SHP77 treated with DMSO at 0.1 percent for 48 hours (cell line): ENCODE results near the gene GPSM1.

Experiments
- DNase-seq: peaks from one replicate; lab custom pipeline; 2025; lab: John Stamatoyannopoulos, UW

The GPSM1 gene

DNA sequence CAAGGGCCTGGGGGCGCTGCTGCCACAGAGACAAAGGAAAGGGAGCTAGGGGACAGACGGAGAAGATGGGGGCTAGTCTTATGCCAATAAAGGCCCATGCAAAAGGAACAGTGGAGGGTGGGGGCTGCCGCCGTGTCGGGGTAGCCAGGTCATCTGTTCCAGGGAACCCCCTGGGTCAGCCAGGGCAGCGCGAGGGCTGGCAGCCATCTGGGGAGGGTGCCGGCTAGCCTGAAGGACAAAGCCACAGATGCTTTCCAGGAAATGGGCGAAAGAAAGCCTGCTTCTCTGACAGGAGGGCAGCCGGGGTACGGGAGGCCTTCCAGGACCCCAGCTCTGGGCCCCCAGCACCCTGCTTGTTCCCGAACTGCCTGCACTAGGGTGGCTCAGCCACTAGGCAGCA is 47.8 kb downstream of the GPSM1 start:
- no peak for DNase-seq

GRCh38 chr9:136376457-136376856 is 49.1 kb downstream of the GPSM1 start:
- no peak for DNase-seq

DNA sequence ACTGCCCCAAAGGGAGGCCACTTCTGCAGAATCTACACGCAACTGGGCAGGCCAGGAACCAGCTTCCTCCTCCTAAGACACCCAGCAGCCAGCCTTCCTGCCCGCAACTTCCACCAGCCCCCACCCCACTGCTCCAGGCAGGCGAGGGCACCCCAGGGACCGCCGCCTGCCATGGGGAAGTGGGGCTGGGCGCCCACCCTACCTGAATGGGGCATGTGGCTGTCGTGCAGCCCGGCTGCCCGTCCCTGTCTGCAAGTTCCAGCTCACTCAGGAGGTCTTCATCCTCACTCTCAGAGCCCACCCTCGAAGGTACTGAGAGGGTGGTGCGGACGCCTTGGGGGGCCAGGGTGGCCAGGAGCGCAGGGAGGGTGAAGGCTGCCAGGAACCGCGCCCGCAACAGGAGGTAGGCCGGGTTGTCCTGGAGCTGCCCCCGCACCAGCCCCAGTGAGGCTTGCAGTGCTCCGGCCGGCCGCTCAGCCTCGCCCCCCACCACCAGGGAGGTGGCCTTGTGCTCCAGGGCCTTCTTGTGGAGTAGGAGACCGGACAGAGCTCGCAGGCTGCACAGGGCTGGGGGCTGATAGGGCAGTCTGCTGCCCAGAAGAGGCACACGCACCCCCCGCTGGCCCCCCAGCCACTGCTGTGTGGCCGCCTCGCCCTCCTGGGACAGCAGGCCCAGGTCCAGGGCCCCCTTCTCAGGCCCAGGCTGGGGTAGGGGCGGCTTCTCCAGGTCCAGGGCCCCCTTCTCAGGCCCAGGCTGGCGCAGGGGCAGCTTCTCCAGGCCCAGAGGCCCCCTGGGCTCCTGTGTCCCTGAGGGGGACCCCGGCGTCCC is 50.2 kb downstream of the GPSM1 start:
- no peak for DNase-seq

GRCh38 chr9:136378170-136379002 is 51.0 kb downstream of the GPSM1 start:
- DNase-seq: no peak

DNA sequence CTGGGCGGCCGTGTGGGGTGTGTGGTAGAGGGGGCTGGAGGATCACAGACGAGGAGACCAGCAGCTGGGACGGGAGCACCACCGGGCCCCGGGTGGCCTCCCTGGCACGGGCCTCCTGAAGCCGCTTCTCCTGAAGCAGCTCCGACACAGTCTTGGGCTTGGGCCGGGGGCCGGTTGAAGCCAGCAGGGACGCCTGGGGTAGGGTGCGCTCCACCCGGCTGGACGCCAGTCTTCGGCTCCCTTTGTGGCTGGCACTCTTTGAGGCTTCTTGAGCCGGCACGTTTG is 51.6 kb downstream of the GPSM1 start:
- no peak for DNase-seq

- DNase-seq: no peak
These were observed 52.1 kb downstream of the GPSM1 start for GRCh38 chr9:136379401-136379800.

DNA sequence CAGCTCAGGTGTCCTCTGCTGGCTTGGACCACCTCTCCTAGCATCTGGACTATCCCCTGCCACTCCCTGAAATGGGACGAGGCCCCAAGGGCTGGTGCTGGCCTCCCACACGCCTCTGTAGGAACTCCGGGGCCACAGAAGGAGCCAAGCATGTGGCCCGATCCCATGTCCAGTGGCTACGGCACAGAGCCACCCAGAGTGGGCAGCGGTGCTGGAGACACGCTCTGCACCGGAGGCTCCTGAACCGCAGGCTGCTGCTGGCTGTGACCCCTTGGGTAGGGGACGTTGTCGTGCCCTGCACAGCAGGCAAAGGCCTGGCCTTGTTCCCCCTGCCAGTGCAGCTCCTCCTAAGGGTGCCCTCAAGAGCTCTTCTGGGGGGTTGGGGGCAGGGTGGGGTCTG is 52.6 kb downstream of the GPSM1 start:
- DNase-seq: no peak

- no peak for DNase-seq
These were observed 53.0 kb downstream of the GPSM1 start for GRCh38 chr9:136380381-136380780.

DNA sequence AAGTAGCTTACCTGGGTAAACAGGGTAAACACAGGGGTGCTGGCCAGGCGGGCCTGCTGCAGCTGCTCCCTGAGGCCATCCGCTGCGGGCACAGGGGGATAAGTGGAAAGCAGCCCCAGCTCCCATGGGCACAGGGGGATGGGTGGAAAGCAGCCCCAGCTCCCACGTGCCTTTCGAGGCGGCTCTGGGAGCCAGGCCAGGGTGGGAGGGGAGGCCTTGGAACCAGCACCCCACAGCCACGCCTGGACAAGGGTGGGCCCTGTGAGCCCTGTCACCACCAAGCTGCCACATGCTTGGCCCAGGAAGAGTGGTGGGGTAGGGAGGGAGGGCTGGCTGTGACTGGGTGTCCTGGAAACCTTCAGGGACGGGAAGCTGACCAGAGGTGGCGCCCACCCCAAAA is 54.0 kb downstream of the GPSM1 start:
- no peak for DNase-seq

DNA sequence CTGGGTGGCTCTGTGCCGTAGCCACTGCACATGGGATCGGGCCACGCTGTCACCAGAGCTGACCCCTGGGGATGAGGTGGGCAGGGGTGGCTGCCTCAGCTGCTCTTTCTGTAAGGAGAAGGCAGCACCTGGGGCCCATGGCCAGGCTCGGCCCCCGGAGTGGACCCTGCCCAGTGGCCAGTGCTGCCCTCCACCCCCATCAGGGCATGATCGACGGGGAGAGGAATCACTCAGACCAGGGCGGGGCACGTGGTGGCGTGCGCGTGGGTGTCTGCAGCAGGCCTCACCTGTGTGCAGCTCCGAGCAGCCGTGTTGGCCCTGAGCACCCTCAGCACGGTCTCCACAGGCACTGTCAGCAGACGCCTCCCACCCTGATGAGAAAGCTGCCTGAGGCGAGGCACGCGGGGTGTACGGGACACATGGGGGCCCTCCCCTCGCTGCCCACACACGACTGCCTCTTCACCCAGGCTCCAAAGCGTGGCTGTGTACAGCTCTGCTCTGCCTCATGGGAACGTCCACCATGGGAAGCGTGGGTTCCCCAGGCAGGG is 54.7 kb downstream of the GPSM1 start:
- DNase-seq: no peak

GRCh38 chr9:136383436-136383835 is 56.1 kb downstream of the GPSM1 start:
- no peak for DNase-seq

DNA sequence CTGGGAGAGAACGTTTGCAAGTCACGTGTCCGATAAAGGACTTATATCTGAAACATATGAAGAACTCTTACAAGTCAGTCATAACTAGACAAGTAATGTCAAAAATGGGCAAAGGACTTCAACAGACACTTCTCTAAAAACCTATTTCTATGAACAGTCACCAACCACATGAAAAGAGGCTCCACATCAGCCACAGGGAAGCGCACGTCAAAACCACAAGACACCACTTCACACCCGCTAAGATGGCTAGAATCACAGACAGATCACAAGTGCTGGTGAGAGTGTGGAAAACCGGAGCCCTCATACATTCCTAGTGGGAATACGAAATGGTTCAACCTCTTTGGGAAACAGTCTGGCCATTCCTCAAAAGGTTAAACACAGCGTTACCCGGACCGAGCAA is 57.7 kb downstream of the GPSM1 start:
- no peak for DNase-seq

DNA sequence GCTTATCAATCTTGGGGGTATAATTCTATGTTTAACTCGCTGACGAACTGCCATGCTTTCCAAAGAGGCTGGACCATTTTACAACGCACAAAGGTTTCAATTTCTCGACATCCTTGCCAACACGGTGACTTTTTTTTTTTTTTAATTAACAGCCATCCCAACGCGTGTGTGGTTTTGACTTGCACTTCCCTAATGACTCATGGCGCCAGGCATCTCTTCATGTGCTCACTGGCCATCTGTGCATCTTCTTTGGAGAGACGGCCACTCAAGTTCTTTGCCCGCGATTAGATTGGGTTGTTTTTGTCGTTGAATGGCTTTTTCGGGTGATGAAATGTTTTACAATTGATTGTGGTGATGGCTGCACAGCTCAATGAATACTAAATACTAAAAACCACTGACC is 58.7 kb downstream of the GPSM1 start:
- DNase-seq: no peak

DNA sequence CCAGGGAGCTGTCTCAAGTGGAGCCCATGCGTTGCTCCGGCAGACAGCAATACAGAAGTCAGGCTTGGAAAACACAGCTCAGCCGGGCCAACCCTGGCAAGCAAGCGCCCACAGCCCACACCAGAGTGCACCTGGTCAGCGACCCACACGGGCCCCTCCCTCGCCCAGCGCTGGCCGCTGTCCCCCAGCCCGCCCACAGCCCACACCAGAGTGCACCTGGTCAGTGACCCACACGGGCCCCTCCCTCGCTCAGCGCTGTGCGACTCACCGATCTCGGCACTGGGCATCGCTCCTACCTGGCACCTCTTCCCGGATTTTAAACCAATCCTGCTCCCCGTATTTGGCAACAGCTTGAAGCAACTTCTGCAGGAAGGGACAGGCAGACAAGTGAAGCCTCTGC is 59.9 kb downstream of the GPSM1 start:
- no peak for DNase-seq

DNA sequence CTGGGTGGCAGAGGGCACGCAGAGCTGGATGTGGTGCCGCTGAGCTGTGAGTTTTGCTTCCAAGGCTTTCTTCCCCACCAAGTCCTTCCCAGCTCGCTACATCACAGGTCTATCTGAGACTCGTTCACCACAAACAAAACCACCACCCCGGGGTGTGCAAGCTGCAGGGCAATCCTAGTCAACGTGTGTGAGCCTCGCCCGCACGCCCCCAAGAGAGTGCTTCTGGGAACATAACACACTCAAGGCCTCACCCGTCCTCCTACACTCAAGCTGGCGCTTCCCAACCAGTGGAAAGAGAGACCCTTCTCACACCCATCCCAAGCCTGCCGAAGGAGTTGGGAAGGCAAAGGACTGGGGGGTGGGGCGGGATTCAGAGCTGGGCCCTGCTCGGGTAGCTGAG is 62.1 kb downstream of the GPSM1 start:
- no peak for DNase-seq

GRCh38 chr9:136391737-136392537 is 64.6 kb downstream of the GPSM1 start:
- no peak for DNase-seq

DNA sequence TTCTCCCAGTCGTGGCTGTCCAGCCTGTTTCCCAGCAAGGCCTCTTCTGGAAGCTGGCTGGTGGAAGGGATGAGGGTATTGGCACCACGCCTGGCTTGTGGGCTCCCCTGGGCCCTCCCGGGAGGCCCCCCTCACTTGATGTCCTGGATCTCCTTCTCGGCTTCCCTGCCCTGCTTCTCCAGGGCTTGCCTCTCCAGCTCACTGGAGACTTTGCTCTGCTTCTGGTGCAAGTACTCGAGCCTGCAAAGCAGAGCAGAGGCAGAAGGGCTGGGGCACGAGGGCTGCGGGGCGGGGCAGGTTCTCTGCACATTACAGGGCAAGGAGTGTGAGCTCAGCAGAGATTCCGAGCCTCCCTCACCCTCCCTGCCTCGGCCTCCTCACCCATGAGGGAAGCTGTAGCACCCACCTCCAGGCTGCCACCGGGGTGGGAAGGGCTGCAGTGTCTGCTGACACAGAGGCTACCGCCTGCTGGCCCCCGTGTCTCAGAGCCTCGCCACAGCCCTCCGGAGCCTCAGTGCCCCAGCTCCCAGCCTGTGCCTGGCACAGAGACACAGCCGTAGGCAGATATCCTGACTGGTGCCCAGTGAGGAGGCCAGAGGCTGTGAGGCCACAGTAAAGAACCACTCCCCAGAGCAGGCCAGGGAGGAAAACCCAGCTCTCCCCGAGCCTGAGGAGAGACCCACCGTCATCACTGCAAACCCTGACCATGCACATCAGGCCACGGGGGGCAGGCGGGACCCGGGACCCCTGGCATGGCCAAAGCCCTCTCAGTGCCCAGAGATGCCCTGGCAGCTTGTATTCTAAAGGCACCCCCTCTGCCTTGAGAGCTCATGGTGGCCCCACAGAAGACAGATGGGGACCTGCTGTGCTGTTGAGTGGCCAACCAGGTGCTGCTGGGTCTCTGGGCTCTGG is 65.5 kb downstream of the GPSM1 start:
- no peak for DNase-seq

DNA sequence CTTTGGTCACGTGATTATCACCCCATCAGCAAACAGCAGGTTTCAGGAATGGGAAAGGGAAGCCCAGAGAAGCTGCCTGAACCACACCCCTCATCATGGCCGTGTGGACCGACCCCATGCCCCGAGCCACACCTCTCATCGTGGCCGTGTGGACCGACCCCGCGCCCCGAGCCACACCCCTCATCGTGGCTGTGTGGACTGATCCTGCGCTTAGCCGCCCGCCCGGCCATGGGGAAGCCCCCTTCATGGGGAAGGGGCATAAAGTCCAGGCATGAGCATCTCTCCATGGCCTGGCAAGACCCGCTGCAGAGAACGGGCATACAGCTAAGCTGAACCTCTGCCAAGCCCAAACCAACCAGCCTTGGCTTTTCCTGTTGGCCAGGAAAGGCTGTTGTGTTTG is 66.2 kb downstream of the GPSM1 start:
- no peak for DNase-seq

DNA sequence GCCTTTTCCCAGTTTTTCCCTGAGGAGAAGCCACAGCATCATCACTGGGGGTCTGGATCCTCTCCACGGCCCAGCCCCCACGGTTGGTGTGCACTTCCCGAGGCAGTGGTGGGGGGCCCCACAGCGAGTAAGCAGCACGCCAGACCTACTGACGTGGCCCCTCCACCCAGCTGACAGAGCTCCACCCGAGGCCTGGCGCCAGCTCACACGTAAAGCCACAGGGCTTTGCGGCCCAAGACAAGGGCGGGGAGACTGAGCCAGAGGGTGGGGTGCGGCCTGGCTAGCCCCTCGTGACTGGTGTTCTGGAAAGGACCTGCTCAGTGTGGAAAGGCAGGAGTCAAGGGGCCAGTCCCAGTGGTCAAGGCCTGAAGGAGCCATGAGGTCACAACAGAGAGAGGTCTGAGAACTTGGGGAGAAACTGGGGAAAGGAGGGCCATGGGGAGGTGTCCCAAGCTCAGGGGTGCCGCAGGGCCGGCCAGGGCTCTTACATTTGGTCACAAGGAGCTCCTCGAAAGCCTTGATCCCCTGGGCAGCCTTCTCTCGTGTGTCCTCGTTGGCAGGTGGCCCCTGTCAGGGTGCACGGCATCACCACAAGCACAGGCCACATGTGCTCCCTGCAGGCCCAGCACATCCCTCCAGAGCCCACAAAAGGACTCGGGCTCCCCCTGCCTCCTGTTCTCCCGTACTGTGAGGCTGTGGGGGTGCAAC is 67.1 kb downstream of the GPSM1 start:
- no peak for DNase-seq

DNA sequence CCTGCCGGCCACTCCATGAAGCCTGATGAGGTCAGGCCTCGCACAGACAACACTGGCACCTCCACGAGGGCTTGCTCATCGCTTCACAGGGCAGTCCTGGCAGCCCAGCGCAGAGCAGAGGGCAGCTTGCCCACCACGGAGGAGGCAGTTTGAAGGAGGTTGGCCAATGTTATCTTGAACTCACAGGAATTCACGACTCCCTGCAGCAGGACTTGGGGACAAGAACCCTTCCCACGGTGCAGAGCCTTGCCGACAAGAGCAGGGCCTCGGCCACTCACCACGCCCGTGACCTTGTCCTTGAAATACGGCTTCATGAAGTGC is 67.6 kb downstream of the GPSM1 start:
- DNase-seq: no peak
